ENCODE data around the gene IKZF3.
"Not testable (repeated sequence)": the region's sequence is repeated elsewhere in the genome, so short reads cannot be mapped to it uniquely, and the experiment has no call there.

IKZF3 gene

DNA sequence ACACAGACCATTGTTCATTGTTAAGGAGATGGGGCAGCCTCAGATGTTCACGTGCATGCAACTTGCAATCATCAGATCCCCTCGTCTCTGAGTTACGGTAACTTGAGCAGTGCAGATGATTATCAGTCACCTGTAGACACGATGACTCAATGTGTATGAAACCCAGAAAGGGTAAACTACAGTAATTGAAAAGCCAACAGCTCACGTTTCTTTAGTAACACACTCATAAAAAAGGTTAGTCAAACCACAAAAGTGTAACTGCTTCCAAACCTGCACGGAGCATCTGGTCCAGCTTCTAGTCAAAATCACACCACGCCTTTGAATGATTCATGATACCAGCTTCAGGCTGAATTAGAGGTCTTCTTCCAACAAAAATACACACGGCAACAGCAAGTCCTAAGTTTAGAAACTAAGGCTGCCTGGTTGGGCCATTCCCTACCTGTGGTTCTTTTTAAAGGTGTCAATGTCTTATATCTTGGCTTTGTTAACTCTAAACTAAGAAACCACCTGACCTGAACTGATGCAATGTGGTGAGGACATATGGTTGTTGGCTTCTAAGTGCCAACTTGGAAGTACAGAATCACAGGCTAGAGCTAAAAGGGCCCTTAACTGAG is 94.0 kb downstream of the IKZF3 start:
- Histone ChIP-seq H3K36me3 (ENCODE audit: insufficient read depth, low read length) (no peaks in the 10 kb centered on the region), H3K4me1 (ENCODE audit: insufficient read depth, low read length) (no peaks in the 10 kb centered on the region), H3K9me3 (ENCODE audit: control insufficient read depth, insufficient read depth, low read length) (no peaks in the 10 kb centered on the region), H3K9ac (ENCODE audit: low read depth, low read length) (no peak overlapping the region)

DNA sequence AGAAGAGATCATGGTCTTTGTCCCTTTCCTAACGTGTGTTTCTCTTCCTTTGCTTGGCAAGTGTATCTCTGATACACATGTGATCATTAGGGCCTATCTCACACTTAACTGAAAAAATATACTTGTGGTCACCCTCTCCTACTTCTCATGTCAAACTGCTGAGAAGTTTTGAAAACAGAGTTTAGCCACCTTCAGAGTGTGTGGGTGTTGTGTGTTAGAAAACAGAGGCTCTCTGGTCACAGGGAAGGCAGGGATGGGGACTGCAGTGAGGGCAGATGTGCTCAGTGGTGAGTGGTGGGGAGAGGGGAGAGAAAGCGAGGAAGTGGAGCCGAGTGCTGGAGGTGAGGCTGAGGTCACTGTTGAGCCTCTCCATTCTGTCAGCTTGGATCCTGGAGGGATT is 97.0 kb downstream of the IKZF3 start:
- H3K9ac ChIP-seq (ENCODE audit: low read depth, low read length), result no peak overlapping the region
- no peaks in the 10 kb centered on the region for H3K4me1 ChIP-seq (ENCODE audit: insufficient read depth, low read length)
- no peaks in the 10 kb centered on the region for H3K9me3 ChIP-seq (ENCODE audit: control insufficient read depth, insufficient read depth, low read length)
- no peaks in the 10 kb centered on the region for H3K36me3 ChIP-seq (ENCODE audit: insufficient read depth, low read length)

DNA sequence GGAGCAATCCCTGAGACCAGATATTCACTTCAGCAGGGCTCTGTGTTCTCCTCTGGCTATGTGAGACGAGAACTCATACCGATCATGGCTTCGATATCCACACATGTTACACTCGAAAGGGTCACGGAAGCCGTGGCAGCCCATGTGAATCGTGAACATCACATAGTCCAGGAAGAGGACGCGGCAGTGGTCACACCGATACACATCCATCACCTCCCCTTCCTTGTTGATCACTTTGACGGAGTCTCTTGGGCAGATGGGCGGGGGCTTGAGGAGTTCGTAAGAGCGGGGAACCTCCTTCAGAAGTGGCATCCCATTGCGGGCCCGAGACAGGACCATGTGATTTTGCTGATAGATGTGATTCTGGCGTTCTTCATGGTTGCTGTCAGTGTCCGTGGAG is 98.3 kb downstream of the IKZF3 start:
- H3K36me3 ChIP-seq (ENCODE audit: insufficient read depth, low read length), result no peaks in the 10 kb centered on the region
- no peaks in the 10 kb centered on the region for H3K9me3 ChIP-seq (ENCODE audit: control insufficient read depth, insufficient read depth, low read length)
- H3K4me1 ChIP-seq (ENCODE audit: insufficient read depth, low read length), result no peaks in the 10 kb centered on the region
- no peak overlapping the region for H3K9ac ChIP-seq (ENCODE audit: low read depth, low read length)

DNA sequence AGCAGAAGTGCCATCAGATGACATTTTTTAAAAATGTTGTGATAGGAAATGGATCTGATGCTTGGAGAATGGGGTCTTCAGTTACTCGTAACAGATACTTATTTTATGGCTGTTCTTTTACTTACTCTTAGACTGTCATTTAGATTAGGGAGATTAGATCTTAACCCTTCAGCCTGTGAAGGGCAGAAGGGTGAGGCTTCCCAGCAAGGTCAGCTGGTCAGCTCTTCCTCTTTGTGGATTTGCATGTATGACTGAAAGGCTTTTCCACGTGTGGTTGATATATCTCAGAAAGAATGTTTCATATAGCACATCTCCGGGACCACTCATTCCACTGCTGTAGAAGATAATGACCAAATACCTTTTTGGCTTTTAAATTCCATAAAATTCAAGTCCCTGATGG is 98.9 kb downstream of the IKZF3 start:
- Histone ChIP-seq H3K4me1 (ENCODE audit: insufficient read depth, low read length) (no peaks in the 10 kb centered on the region), H3K36me3 (ENCODE audit: insufficient read depth, low read length) (no peaks in the 10 kb centered on the region), H3K9ac (ENCODE audit: low read depth, low read length) (no peak overlapping the region), H3K9me3 (ENCODE audit: control insufficient read depth, insufficient read depth, low read length) (no peaks in the 10 kb centered on the region)

DNA sequence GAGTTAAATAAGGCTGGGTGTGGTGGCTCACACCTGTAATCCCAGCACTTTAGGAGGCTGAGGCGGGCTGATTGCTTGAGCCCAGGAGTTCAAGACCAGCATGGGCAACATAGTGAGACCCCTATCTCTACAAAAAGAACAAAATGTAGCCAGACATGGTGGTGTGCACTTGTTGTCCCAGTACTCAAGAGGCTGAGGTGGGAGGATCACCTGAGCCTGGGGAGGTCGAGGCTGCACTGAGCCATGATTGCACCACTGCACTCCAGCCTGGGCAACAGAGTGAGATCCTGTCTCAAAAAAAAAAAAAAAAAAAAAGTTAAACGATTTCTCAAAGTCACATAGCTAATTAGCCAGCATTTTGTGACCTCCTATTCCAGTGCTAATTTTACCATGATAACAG is 99.9 kb downstream of the IKZF3 start:
- H3K4me1 ChIP-seq (ENCODE audit: insufficient read depth, low read length); H3K36me3 ChIP-seq (ENCODE audit: insufficient read depth, low read length); H3K9ac ChIP-seq (ENCODE audit: low read depth, low read length); H3K9me3 ChIP-seq (ENCODE audit: control insufficient read depth, insufficient read depth, low read length): not testable (repeated sequence)

DNA sequence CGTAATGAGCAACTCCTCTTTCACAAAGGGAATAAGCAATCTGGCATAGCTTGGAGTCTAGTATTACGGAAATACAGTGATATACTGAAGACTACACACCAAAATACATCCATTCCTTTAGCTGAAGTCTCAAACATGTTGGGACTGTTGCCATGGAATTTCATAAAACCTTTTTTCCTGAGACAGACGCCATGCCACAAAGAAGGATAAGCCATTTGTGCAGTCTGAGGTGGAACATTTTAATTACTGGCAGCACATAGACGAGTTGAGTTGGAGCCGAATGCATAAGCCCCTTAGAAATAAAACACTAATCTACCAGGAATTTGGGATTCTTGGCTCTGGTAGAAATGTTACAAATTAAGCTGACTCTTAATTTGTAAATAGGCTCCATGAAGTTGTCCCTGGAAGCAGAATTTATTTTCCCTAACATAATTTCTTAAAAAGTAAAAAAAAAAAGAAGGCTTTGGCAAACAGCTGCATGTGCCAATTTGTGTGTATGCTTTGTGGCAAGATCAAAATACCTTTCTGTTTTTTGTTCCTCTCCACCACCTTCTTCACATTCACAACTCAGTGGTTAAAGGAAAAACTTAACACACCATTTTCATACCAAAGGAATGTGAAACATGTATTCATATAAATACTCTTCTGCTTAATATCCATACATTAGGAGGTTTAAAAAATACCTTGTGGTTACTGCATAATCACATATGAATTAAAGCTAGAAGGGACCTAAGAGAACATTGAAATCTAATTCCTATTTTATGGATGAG is 100.9 kb downstream of the IKZF3 start:
- H3K9ac ChIP-seq (ENCODE audit: low read depth, low read length), result no peak overlapping the region
- H3K36me3 ChIP-seq (ENCODE audit: insufficient read depth, low read length), result no peaks in the 10 kb centered on the region
- no peaks in the 10 kb centered on the region for H3K9me3 ChIP-seq (ENCODE audit: control insufficient read depth, insufficient read depth, low read length)
- no peaks in the 10 kb centered on the region for H3K4me1 ChIP-seq (ENCODE audit: insufficient read depth, low read length)

DNA sequence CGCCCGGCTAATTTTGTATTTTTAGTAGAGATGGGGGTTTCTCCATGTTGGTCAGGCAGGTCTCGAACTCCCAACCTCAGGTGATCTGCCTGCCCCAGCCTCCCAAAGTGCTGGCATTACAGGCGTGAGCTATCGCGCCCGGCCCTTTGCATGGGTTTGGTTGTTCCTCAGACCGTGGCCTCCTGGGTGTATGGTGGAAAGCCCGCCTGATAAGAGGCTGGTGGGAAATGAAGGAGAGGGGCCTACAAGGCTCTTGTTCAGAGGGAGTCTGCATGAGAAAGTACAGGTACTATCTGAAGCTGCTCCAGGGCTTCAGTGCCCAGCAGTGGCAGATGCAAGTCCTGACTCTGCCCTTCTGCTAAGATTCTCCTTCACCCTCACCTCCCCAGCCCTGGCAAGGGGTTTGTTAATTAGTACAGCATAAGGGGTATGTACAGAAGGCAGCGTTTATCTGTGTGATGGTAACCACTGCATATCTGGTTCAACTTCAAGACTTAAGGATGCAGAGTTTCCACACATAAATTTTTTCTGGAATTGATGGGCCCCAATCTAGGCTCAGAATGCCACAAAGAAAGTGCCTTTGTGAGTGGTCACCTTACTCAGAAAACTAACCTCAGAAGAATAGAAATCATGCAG is 102.1 kb downstream of the IKZF3 start:
- Histone ChIP-seq H3K4me1 (ENCODE audit: insufficient read depth, low read length) (no peaks in the 10 kb centered on the region; the same call in 1 of the 2 replicates), H3K9ac (ENCODE audit: low read depth, low read length) (no peak overlapping the region), H3K9me3 (ENCODE audit: control insufficient read depth, insufficient read depth, low read length) (no peaks in the 10 kb centered on the region), H3K36me3 (ENCODE audit: insufficient read depth, low read length) (no peaks in the 10 kb centered on the region)

DNA sequence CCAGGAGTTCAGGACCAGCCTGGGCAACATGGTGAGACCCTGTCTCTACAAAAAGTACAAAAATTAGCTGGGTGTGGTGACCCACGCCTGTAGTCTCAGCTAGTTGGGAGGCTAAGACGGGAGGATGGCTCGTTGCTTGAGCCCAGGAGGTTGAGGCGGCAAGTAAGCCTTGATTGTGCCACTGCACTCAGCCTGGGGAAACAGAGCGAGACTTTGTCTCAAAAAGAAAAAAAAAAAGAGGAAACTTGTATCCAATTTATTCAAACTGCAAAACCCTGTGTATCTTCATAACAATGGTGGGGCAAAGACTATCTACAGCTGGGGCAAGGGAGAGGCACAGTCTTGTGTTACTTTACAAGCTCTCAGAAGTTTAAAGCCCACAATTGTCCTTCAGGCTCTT is 104.9 kb downstream of the IKZF3 start:
- Histone ChIP-seq H3K9ac (ENCODE audit: low read depth, low read length) (no peak overlapping the region), H3K9me3 (ENCODE audit: control insufficient read depth, insufficient read depth, low read length) (no peaks in the 10 kb centered on the region), H3K4me1 (ENCODE audit: insufficient read depth, low read length) (peaks cover 16% of the 10 kb centered on the region), H3K36me3 (ENCODE audit: insufficient read depth, low read length) (no peaks in the 10 kb centered on the region)

DNA sequence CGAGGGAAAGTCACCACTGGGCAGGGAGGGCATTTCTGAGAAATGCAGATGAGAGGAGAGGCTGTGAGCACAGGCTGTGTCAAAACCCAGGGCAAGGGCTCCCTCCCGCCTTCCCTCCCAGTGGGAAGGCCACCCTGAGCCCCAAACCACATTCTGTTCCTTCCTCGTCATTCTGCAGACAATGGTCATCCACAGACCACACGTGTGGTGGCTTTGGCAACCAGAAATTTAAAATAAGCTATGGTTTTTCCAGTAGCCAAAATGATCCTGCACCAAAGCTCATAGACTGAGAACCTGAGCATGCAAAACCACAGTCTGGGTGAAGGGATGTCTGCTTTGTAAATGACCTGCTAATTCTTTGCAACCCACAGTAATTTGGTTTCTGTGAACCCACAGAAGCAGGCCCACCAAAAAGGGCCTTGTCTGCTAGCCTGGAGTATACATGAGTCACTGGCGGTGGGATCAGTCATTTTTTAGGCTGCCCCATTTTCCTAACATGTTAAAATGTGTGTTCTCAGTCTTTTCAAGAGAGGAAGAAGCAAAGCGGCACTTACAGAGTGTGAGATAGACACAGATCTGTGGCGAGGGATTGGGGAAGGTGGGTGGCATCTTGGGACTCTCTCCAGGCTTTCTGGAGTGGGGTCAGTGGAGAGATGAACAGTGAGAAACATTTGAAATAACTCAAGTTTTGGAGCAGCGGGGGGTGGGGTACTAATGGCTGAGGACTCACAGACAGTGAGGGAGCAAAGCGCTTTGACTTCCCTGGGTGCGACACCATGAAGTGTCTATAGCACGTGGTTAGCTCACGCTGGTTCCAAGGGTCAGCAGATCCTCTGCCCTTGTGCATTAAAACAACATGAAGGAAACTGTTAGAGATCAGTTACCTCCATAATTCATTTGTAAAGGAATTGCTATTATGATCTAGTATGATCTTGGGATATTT is 105.9 kb downstream of the IKZF3 start:
- peaks cover 16% of the 10 kb centered on the region for H3K4me1 ChIP-seq (ENCODE audit: insufficient read depth, low read length)
- no peaks in the 10 kb centered on the region for H3K9me3 ChIP-seq (ENCODE audit: control insufficient read depth, insufficient read depth, low read length)
- H3K9ac ChIP-seq (ENCODE audit: low read depth, low read length), result no peak overlapping the region
- no peaks in the 10 kb centered on the region for H3K36me3 ChIP-seq (ENCODE audit: insufficient read depth, low read length)

DNA sequence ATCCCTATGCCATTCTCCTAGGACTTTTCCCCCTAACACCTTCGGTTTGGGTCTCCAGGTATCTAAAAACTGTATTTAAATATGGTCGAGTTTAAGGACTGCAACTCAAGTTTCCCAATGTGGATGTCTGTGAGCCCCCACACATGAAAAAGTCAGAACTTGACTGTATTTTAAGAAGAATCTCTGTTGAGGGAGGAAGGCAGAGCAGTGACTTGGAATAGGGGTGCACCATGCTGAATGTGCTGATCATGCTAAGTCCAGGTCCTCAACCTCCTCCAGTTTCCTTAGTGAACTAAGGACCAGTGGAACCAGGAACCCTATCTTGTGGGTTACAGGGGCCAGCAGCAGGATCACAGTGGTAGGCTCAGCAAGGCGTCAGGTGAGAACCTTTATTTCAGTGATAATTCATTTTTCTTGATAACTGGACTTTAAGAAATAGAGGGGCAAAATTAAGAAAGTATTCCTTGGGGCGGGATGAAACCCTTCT is 106.9 kb downstream of the IKZF3 start:
- Histone ChIP-seq H3K9ac (ENCODE audit: low read depth, low read length) (no peak overlapping the region), H3K9me3 (ENCODE audit: control insufficient read depth, insufficient read depth, low read length) (no peaks in the 10 kb centered on the region), H3K36me3 (ENCODE audit: insufficient read depth, low read length) (no peaks in the 10 kb centered on the region), H3K4me1 (ENCODE audit: insufficient read depth, low read length) (peaks cover 22% of the 10 kb centered on the region)

DNA sequence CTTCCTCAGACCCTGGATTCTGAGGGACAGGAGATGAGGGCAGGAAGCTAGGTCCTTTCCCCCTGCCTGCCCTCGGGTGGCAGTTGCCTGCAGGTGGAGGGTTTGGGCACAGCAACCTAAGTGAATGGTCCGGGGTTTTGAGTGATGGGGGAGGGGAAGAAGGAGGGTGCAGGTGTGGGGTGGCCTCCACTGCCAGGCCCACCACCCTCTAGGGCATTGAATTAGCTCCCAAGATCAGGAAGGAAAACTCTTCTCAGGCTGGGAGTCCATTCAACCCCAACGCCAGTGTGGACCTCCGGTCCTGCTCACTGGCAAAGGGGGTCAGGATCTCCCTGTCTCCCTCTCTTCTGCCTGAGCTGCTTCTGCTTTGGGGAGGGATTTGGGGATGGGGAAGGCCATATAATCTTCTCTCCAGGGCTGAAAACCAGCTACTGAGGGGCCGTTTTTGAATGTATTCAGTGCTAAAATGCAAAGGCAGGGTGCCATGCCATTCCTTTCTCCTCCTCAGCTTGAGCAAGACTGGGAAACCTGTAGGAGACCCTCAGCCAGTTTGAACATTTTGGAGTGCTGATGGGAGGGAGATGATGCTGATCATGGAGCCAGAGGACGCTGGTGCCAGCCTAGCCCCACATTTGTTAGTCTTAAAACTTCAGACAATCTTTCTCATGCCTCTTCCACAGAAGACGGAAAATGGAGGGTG is 107.6 kb downstream of the IKZF3 start:
- no peaks in the 10 kb centered on the region for H3K9me3 ChIP-seq (ENCODE audit: control insufficient read depth, insufficient read depth, low read length)
- peaks cover 29% of the 10 kb centered on the region for H3K4me1 ChIP-seq (ENCODE audit: insufficient read depth, low read length)
- H3K36me3 ChIP-seq (ENCODE audit: insufficient read depth, low read length), result no peaks in the 10 kb centered on the region
- no peak overlapping the region; the same call in 1 of the 2 replicates for H3K9ac ChIP-seq (ENCODE audit: low read depth, low read length)

DNA sequence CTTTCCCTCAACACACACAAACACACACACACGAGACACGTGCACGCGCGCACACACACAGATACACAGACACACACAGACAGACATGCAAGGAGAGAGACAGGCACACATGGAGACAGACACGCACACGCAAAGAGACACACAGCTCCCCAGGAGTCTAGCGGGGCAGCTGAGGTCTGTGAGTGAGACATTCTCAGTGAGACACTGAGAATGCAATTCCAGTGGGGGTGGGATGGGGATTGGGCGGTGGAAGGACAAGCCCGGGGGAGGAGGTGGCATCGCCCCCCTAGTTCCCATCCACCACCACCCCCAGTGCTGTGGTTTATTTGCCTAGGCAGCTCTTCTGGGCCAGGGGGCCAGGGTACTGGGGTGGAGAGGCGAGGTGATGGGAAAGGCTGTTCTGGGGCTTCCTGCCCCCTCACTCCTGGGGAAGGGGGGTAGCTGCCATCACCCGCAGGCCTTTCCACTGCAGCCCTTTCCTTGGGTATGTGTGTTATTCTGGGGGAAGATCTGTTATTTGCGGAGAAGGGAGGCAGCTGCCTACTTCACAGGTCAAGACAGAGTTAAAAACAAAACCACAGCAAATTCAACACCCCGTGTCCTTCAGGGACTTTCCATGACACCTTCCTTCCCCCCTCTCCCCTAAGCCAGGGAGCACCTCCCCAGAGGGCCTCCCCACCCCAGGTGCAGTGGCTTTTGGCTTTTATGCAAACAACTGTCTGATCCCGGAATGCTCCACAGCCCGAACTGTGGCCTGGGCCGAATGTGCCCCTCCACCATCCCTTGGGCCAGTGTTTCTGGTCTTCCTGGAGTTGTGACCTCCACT is 108.3 kb downstream of the IKZF3 start:
- no peak overlapping the region; the same call in 1 of the 2 replicates for H3K9ac ChIP-seq (ENCODE audit: low read depth, low read length)

DNA sequence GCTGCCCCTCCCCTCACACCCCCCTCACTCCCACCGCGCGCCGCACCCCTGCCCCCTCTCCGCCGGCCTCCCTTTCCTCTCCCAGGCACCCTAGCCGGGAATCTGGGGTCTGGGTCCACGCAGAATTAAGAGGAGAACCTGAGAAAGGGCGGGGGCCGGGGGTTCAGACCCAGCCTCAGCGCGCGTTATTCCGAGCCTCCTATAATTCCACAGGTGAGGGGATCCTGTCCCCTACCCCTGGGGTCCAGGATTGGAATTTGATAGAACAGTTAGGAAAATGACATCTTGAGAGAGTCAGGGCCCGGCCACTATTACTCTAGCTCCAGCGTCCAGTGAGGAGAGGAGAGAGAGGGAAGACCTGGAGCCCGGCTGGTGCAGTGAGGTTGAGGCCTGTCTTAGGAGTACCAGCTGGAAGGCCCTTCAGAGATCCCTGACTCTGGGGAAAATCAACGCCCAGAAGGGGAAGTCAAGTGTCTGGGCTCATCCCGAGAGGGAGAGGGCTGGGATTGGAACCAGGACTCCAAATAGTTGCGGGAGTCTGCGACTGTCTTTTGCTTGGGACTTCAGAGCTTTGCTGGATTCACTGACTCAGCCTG is 109.1 kb downstream of the IKZF3 start:
- Histone ChIP-seq H3K4me1 (ENCODE audit: insufficient read depth, low read length) (peaks cover 41% of the 10 kb centered on the region), H3K9ac (ENCODE audit: low read depth, low read length) (peak overlapping the region; percentile 77; the same call in 1 of the 2 replicates), H3K9me3 (ENCODE audit: control insufficient read depth, insufficient read depth, low read length) (no peaks in the 10 kb centered on the region), H3K36me3 (ENCODE audit: insufficient read depth, low read length) (no peaks in the 10 kb centered on the region)

More for the DNA sequence above, 108.3 kb downstream of the IKZF3 start:
- Histone ChIP-seq H3K36me3 (ENCODE audit: insufficient read depth, low read length) (no peaks in the 10 kb centered on the region), H3K9me3 (ENCODE audit: control insufficient read depth, insufficient read depth, low read length) (no peaks in the 10 kb centered on the region), H3K4me1 (ENCODE audit: insufficient read depth, low read length) (peaks cover 34% of the 10 kb centered on the region)
